Common myeloid progenitor, CD34-positive (primary cell): ENCODE measurements around the gene NDUFA12.

Experiments
- CTCF ChIA-PET: fragments of 350-600 bp; sonication (Branson Sonifier 250); formaldehyde crosslinking; loops from one replicate; lab custom pipeline; 2021; ENCODE audit warnings: antibody characterized with exemption; lab: Charles Lee
- POLR2A ChIA-PET: fragments of 350-600 bp; sonication (Branson Sonifier 250); formaldehyde crosslinking; loops from one replicate; lab custom pipeline; 2021; ENCODE audit warnings: antibody characterized with exemption; lab: Charles Lee
- DNase-seq, 3 donors: peaks; one replicate each; pipeline versions ENCODE4 v3.0.0 to v3.0.0-alpha.2; 2013
- H3K27ac ChIP-seq, 2 experiments: 1 replicate in 1 of 2; 2 replicates in 1 of 2; pipeline ENCODE4 v1.7.0; 2013; ENCODE audit warnings: inconsistent platforms in 2 of 2, low read length in 2 of 2, mild to moderate bottlenecking in 2 of 2, low read depth in 1 of 2, moderate library complexity in 1 of 2; ENCODE audit not compliant: severe bottlenecking in 2 of 2, insufficient read depth in 1 of 2, poor library complexity in 1 of 2
- H3K27me3 ChIP-seq, 5 experiments: replicated peaks in 2 of 5; 1 replicate in 3 of 5; 2 replicates in 2 of 5; pipeline versions ENCODE4 v1.6.1 to v1.7.0; 2013; ENCODE audit warnings: low read length in 4 of 5, mild to moderate bottlenecking in 2 of 5, moderate library complexity in 2 of 5, inconsistent platforms in 1 of 5; ENCODE audit not compliant: insufficient read depth in 5 of 5, control insufficient read depth in 4 of 5
- H3K36me3 ChIP-seq, 4 experiments: 1 replicate in 2 of 4; 2 replicates in 2 of 4; pipeline versions ENCODE4 v1.6.1 to v1.7.0; 2013; ENCODE audit warnings: low read length in 3 of 4, control low read depth in 1 of 4, mild to moderate bottlenecking in 1 of 4; ENCODE audit not compliant: control insufficient read depth in 4 of 4, insufficient read depth in 4 of 4
- H3K4me1 ChIP-seq, 4 experiments: 1 replicate in 3 of 4; 2 replicates in 1 of 4; pipeline versions ENCODE4 v1.6.1 to v1.7.1; 2013; ENCODE audit warnings: low read length in 3 of 4, mild to moderate bottlenecking in 3 of 4, control low read depth in 1 of 4, inconsistent platforms in 1 of 4, moderate library complexity in 1 of 4; ENCODE audit not compliant: control insufficient read depth in 4 of 4, insufficient read depth in 4 of 4; ENCODE audit errors: control extremely low read depth in 1 of 4
- H3K4me3 ChIP-seq, 7 experiments: 1 replicate in 4 of 7; 2 replicates in 3 of 7; pipeline versions ENCODE4 v1.5.1 to v1.7.0; 2013; ENCODE audit warnings: mild to moderate bottlenecking in 7 of 7, low read length in 6 of 7, moderate library complexity in 6 of 7, inconsistent platforms in 2 of 7, low read depth in 2 of 7, control low read depth in 1 of 7; ENCODE audit not compliant: insufficient read depth in 4 of 7, control insufficient read depth in 1 of 7; ENCODE audit errors: extremely low read depth in 1 of 7
- H3K9me3 ChIP-seq, 5 experiments: 1 replicate in 4 of 5; 2 replicates in 1 of 5; pipeline versions ENCODE4 v1.6.1 to v1.7.1; 2013; ENCODE audit warnings: low read length in 4 of 5, mild to moderate bottlenecking in 2 of 5, inconsistent platforms in 1 of 5, low read depth in 1 of 5, moderate library complexity in 1 of 5; ENCODE audit not compliant: control insufficient read depth in 4 of 5, insufficient read depth in 2 of 5; ENCODE audit errors: control extremely low read depth in 1 of 5
- WGBS: methylation state at CpG from one replicate; pipeline ENCODE4 v1.1.5; 2013; ENCODE audit not compliant: insufficient coverage; 5-methylcytosine and 5-hydroxymethylcytosine counted together

NDUFA12 gene

DNA sequence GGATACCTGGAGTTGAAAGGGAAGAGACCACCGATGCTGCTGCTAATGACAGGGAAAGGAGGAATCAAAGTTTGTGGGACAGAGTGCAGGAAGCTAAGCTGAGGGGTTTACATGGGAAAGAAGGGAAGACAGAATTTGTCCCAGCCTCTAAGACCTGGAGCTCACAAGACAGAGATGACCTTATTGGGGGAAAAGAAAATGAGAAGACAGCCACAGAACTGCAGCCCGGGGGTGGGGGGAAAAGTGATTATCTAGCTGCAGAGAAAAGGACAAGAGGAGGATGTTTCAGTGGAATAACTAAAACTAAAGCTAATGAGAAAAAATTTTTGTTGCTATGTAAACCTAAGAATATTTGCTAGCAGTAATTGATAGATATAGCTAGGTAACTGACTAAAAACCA lies 30.7 kb downstream of the NDUFA12 start:
- CTCF ChIA-PET, result interaction anchor here (1.2 kb wide), 3 partner anchors 9 to 11 kb away, joined by 3 to 5 read pairs (median 3); no protein-coding TSS in a partner anchor

DNA sequence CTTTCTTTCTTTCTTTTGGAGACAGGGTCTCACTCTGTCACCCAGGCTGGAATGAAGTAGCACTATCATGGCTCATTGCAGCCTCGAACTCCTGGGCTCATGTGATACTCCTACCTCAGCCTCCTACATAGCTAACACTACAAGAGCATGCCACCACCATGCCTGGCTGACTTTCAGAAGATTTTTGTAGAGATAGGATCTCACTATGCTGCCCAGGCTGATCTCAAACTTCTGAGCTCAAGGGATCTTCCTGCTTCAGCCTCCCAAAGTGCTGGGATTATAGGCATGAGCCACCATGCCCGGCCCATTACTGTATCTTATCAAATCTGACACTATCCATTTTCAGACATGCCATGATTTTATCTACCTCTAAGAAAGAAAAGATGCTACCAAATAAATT lies 31.6 kb downstream of the NDUFA12 start:
- H3K4me3 ChIP-seq, result no peak overlapping the region
- H3K27me3 ChIP-seq, result no peaks in the 10 kb centered on the region
- POLR2A ChIA-PET, result no interaction called here
- DNase-seq, result no peak
- CTCF ChIA-PET, result no interaction called here
- H3K4me1 ChIP-seq, result peaks cover 0 to 11% (median 0%) of the 10 kb centered on the region in 4 experiments
- no peaks in the 10 kb centered on the region for H3K9me3 ChIP-seq
- no peak overlapping the region for H3K27ac ChIP-seq
- peaks cover 3 to 15% (median 11%) of the 10 kb centered on the region in 4 experiments for H3K36me3 ChIP-seq
- WGBS, result 100% methylated on average over 1 of the region's 2 CpGs

More for the DNA sequence above, 30.7 kb downstream of the NDUFA12 start:
- H3K27ac ChIP-seq, result no peak overlapping the region
- POLR2A ChIA-PET, result no interaction called here
- H3K36me3 ChIP-seq, result peaks cover 3 to 15% (median 11%) of the 10 kb centered on the region in 4 experiments
- WGBS, result 100% methylated on average over 2 of the region's 2 CpGs
- no peaks in the 10 kb centered on the region for H3K9me3 ChIP-seq
- no peaks in the 10 kb centered on the region for H3K27me3 ChIP-seq
- no peak for DNase-seq
- no peak overlapping the region for H3K4me3 ChIP-seq
- peaks cover 0 to 11% (median 0%) of the 10 kb centered on the region in 4 experiments for H3K4me1 ChIP-seq

DNA sequence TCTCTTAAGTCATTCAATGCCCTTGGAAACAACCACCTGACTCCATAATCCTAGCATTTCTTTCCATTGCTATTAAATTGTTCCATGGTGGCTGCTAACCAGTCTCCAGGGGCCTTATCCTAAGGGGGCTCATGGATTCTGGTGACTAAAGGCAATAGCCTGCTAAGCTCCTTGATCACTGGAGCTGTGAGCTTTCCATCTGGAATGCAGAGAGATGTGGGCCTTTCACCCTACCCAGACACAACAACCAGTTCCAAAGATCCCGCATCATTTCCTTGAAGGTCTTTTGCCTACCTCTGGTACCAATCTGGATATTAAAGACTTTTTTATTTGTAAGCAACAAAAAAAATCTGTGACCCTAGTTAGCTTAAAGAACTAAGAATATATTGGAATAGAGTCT lies 32.9 kb downstream of the NDUFA12 start:
- no peak overlapping the region for H3K4me3 ChIP-seq
- H3K36me3 ChIP-seq, result peaks cover 3 to 15% (median 11%) of the 10 kb centered on the region in 4 experiments
- no peaks in the 10 kb centered on the region for H3K9me3 ChIP-seq
- ChIA-PET POLR2A (no interaction called here), CTCF (interaction anchor here (0.6 to 1.5 kb wide), 5 partner anchors 9 to 97 kb away, joined by 3 to 4 read pairs (median 3); no protein-coding TSS in a partner anchor)
- H3K27ac ChIP-seq, result no peak overlapping the region
- WGBS, result no CpG with 5 or more reads among the region's 1 CpG
- H3K4me1 ChIP-seq, result peaks cover 0 to 11% (median 0%) of the 10 kb centered on the region in 4 experiments
- H3K27me3 ChIP-seq, result no peaks in the 10 kb centered on the region
- no peak for DNase-seq

DNA sequence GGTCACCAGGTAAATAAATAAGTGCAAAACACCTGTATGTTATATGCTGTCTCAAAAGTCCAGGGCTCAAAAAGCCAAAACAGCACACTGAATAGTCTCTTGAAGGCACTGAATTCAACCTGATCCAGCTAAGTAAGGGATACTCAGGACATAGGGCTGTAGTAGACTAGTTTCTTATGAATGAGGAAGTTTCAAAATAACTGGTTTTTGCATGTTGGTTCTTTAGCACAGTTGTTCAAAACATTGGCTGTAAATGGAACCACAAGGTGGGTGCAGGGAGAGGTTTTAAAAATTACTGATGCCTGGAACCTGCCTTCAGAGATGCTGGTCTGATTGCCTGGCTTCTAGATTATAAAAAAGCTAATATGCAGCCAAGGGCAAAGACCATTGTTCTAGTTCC lies 34.1 kb downstream of the NDUFA12 start:
- POLR2A ChIA-PET, result no interaction called here
- CTCF ChIA-PET, result no interaction called here
- no peaks in the 10 kb centered on the region for H3K9me3 ChIP-seq
- peaks cover 0 to 11% (median 0%) of the 10 kb centered on the region in 4 experiments for H3K4me1 ChIP-seq
- H3K36me3 ChIP-seq, result peaks cover 3 to 15% (median 11%) of the 10 kb centered on the region in 4 experiments
- H3K4me3 ChIP-seq, result no peak overlapping the region
- H3K27ac ChIP-seq, result no peak overlapping the region
- no peaks in the 10 kb centered on the region for H3K27me3 ChIP-seq
- DNase-seq, result no peak

DNA sequence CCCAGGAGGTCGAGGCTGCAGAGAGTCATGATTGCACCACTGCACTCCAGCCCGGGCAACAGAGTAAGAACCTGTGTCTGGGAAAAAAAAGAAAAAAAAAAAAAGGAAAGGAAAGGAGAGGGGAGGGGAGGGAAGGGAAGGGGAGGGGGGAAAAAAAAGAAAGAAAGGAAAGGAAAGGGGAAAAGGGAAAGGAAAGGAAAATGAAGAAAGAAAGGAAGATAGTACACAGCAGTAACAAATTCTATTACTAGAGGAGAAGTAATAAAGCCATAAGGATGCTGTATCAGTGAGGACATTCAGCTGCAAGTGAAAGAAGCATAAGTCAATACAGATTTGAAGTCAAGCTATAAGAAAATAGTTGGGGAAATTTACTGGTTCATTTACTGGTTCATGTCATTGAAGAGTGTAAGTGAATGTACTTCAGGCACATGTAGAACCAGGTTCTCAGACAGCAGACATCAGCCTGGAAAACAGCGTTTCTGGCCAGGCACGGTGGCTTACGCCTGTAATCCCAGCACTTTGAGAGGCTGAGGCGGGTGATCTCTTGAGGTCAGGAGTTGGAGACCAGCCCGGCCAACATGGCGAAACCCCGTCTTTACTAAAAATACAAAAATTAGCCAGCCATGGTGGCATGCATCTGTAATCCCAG lies 37.4 kb downstream of the NDUFA12 start:
- Histone ChIP-seq H3K4me1 (peaks cover 0 to 11% (median 0%) of the 10 kb centered on the region in 4 experiments), H3K27ac (no peak overlapping the region), H3K27me3 (no peaks in the 10 kb centered on the region), H3K4me3 (no peak overlapping the region), H3K36me3 (peaks cover 0 to 10% (median 5%) of the 10 kb centered on the region in 4 experiments), H3K9me3 (no peaks in the 10 kb centered on the region)
- 100% methylated on average over 6 of the region's 9 CpGs for WGBS
- CTCF ChIA-PET, result interaction anchor here (2.0 kb wide), 1 partner anchor 27 kb away, joined by 8 read pairs; no protein-coding TSS in a partner anchor
- POLR2A ChIA-PET, result no interaction called here
- DNase-seq, result no peak

DNA sequence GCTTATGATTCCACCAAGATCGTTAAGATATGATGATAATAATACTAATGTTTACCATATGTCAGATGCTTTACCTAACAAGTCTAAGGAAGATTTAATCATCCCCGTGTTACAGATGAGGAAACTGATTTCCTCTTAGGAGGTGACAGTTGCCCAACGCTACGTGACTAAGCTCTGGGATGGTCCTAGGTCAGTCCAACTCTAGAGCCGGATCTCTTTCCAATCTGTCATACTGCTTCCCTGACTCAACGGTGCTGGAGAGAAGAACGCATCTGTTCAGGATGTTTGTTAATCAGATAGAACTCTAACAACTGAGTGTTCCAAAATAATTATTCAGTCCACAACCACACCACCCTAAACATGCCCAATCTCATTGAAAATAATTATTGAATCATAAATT lies 39.8 kb downstream of the NDUFA12 start:
- Histone ChIP-seq H3K27me3 (no peaks in the 10 kb centered on the region), H3K4me1 (no peaks in the 10 kb centered on the region), H3K9me3 (no peaks in the 10 kb centered on the region), H3K4me3 (no peak overlapping the region), H3K36me3 (no peaks in the 10 kb centered on the region), H3K27ac (no peak overlapping the region)
- no peak for DNase-seq
- ChIA-PET POLR2A (no interaction called here), CTCF (interaction anchor here (1.6 kb wide), 1 partner anchor 10 kb away, joined by 3 read pairs; no protein-coding TSS in a partner anchor)
- 96% methylated on average over 5 of the region's 7 CpGs for WGBS

DNA sequence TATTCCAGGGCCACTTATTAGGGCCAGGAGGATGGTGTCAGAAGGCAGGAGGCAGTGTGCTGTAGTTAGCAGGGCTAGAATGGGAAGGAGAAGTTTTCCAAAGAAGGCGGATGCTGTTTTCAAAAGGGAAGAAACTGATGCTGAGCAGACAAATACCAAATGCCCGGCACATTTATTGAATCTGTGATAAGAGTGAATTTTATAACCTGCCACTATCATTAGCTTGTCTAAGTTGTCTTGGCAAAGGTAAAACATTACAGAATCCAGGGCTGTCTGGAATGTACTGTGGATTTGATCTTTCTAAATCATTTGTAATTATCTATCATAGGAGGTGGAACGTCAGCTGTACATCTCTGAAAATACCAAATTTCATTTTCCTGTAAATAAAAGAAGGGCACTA lies 40.8 kb downstream of the NDUFA12 start:
- Histone ChIP-seq H3K27me3 (no peaks in the 10 kb centered on the region), H3K4me3 (no peak overlapping the region), H3K27ac (no peak overlapping the region), H3K4me1 (no peaks in the 10 kb centered on the region), H3K9me3 (no peaks in the 10 kb centered on the region), H3K36me3 (no peaks in the 10 kb centered on the region)
- POLR2A ChIA-PET, result no interaction called here
- 100% methylated on average over 1 of the region's 3 CpGs for WGBS
- CTCF ChIA-PET, result interaction anchor here (1.6 kb wide), 1 partner anchor 11 kb away, joined by 3 read pairs; no protein-coding TSS in a partner anchor
- no peak for DNase-seq
